Natural killer cell (primary cell): Measurements from ENCODE around the gene GPX2. TPM values are rescaled to one million over a fixed set of nuclear protein-coding genes. Genes with fewer than 3 reads are reported as not detected.

ENCODE experiments used
- ATAC-seq, 3 donors: fragments of 150-1000 bp in 2 of 3; fragments of 200-7000 bp in 1 of 3; cut with Tn5 transposase; 1 replicate in 1 of 3; 2 replicates in 2 of 3; pipeline ENCODE4 v1.10.0; 2021; ENCODE audit warnings: mild to moderate bottlenecking in 2 of 3, moderate library complexity in 2 of 3
- DNase-seq, 2 donors: peaks; one replicate each; pipeline versions ENCODE4 v3.0.0 to v3.0.0-alpha.2; 2013 to 2021; ENCODE audit warnings: mixed read lengths in 1 of 2
- H3K27ac ChIP-seq: one replicate; pipeline ENCODE4 v1.5.1; 2013; ENCODE audit warnings: mild to moderate bottlenecking, low read length
- H3K27me3 ChIP-seq: one replicate; pipeline ENCODE4 v1.6.1; 2013; ENCODE audit warnings: low read length; ENCODE audit not compliant: control insufficient read depth, insufficient read depth
- H3K36me3 ChIP-seq: one replicate; pipeline ENCODE4 v1.6.1; 2013; ENCODE audit warnings: low read length; ENCODE audit not compliant: control insufficient read depth, insufficient read depth
- H3K4me1 ChIP-seq: one replicate; pipeline ENCODE4 v1.6.1; 2013; ENCODE audit warnings: low read length; ENCODE audit not compliant: control insufficient read depth, insufficient read depth
- H3K4me3 ChIP-seq: one replicate; pipeline ENCODE4 v1.5.1; 2013; ENCODE audit warnings: low read length
- H3K9me3 ChIP-seq: one replicate; pipeline ENCODE4 v1.6.1; 2013; ENCODE audit warnings: low read length; ENCODE audit not compliant: control insufficient read depth, insufficient read depth
- H3K27ac Mint-ChIP-seq, 2 donors: one replicate each; pipeline ENCODE4 v1.8.0; 2022; ENCODE audit warnings: mild to moderate bottlenecking in 2 of 2, mixed read lengths in 2 of 2, moderate library complexity in 1 of 2
- H3K27me3 Mint-ChIP-seq, 2 donors: one replicate each; pipeline ENCODE4 v1.8.0; 2022; ENCODE audit warnings: low read depth in 2 of 2, mixed read lengths in 2 of 2
- H3K36me3 Mint-ChIP-seq: one replicate; pipeline ENCODE4 v1.8.0; 2022; ENCODE audit warnings: mixed read lengths
- H3K4me1 Mint-ChIP-seq, 2 donors: one replicate each; pipeline ENCODE4 v1.8.0; 2022; ENCODE audit warnings: mixed read lengths in 2 of 2
- H3K4me3 Mint-ChIP-seq: one replicate; pipeline ENCODE4 v1.8.0; 2022; ENCODE audit warnings: mild to moderate bottlenecking, moderate library complexity, mixed read lengths
- H3K9me3 Mint-ChIP-seq, 2 donors: one replicate each; pipeline ENCODE4 v1.8.0; 2022; ENCODE audit warnings: mixed read lengths in 2 of 2
- CTCF ChIP-seq: fragments of 200-600 bp; IDR thresholded peaks from one replicate; pipeline ENCODE4 v1.8.0; 2022; ENCODE audit warnings: antibody characterized with exemption
- WGBS: methylation state at CpG from one replicate; pipeline ENCODE4 v1.1.7; 2013; ENCODE audit warnings: missing lambda C conversion rate; ENCODE audit not compliant: insufficient coverage; 5-methylcytosine and 5-hydroxymethylcytosine counted together
- intact Hi-C: fragments of 100-400 bp; cut with micrococcal nuclease; formaldehyde crosslinking; loops from one replicate; pipeline ENCODE4 v1.14.2; 2022
- total RNA-seq, 4 donors: library from RNA; stranded (reverse); fragments of 120-200 nt in 1 of 4; gene quantifications; one replicate each; pipeline versions ENCODE4 v1.2.3 to v1.2.4, GENCODE V29; 2013 to 2022

The GPX2 gene
- total RNA-seq, 3 donors from 2014 or later (not counting 1 experiment from before 2014, with no cell fraction given) = not detected

DNA sequence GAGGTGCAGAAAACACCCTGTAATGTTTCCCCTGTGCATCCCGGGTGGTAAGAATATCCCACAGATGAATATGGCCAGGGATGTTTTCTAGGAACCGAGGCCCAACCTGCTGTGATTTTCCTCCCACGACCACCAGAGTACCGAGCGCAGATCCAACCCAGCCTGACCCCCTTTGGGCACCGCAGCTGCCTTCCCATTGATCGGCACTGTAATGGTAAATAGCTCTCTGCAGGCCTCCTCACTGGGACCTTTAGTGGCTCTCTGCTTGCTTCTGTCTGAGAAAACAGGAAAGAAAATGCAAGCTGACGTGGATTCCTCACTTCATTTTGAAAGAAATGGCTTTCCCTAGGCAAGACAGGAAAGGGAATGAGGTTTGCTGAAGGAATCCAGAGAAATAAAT, 32.0 kb upstream of the GPX2 start:
- H3K27me3 ChIP-seq = peaks cover 3% of the 10 kb centered on the region
- no peaks in the 10 kb centered on the region for H3K36me3 Mint-ChIP-seq
- peaks cover 6 to 8% of the 10 kb centered on the region in 2 donors for H3K27me3 Mint-ChIP-seq
- ATAC-seq (no peak), DNase-seq (no peak)
- no peaks in the 10 kb centered on the region for H3K36me3 ChIP-seq
- 95% methylated on average over 8 of the region's 8 CpGs for WGBS
- no peak overlapping the region for H3K4me3 Mint-ChIP-seq
- H3K27ac Mint-ChIP-seq = no peak overlapping the region
- no peak overlapping the region for H3K4me3 ChIP-seq
- H3K27ac ChIP-seq = no peak overlapping the region
- H3K9me3 Mint-ChIP-seq = no peaks in the 10 kb centered on the region
- H3K4me1 Mint-ChIP-seq = peaks cover 0 to 16% of the 10 kb centered on the region in 2 donors
- intact Hi-C loops = no loop called here
- H3K9me3 ChIP-seq = no peaks in the 10 kb centered on the region
- peaks cover 18% of the 10 kb centered on the region for H3K4me1 ChIP-seq
- no peak for TF ChIP-seq CTCF

GRCh38 chr14:64973826-64974225, 31.3 kb upstream of the GPX2 start:
- Mint-ChIP-seq H3K27me3 (peaks cover 6 to 8% of the 10 kb centered on the region in 2 donors), H3K9me3 (no peaks in the 10 kb centered on the region), H3K4me1 (peaks cover 0 to 16% of the 10 kb centered on the region in 2 donors), H3K36me3 (no peaks in the 10 kb centered on the region), H3K4me3 (no peak overlapping the region), H3K27ac (no peak overlapping the region)
- Histone ChIP-seq H3K9me3 (no peaks in the 10 kb centered on the region), H3K4me3 (no peak overlapping the region), H3K27me3 (peaks cover 3% of the 10 kb centered on the region), H3K4me1 (peaks cover 18% of the 10 kb centered on the region), H3K27ac (no peak overlapping the region), H3K36me3 (no peaks in the 10 kb centered on the region)
- no peak for TF ChIP-seq CTCF
- DNase-seq = no peak
- WGBS = 94% methylated on average over 8 of the region's 9 CpGs
- intact Hi-C loops = no loop called here
- ATAC-seq = no peak

GRCh38 chr14:64973026-64973442, 30.5 kb upstream of the GPX2 start:
- Histone ChIP-seq H3K4me3 (no peak overlapping the region), H3K4me1 (peaks cover 18% of the 10 kb centered on the region), H3K36me3 (no peaks in the 10 kb centered on the region), H3K27me3 (peaks cover 3% of the 10 kb centered on the region), H3K27ac (no peak overlapping the region), H3K9me3 (no peaks in the 10 kb centered on the region)
- H3K27ac Mint-ChIP-seq = peak overlapping the region in 1 of 2 donors; percentile 69
- no peaks in the 10 kb centered on the region for H3K36me3 Mint-ChIP-seq
- DNase-seq = no peak
- TF ChIP-seq CTCF = no peak
- intact Hi-C loops = no loop called here
- H3K27me3 Mint-ChIP-seq = peaks cover 1 to 4% of the 10 kb centered on the region in 2 donors
- ATAC-seq = no peak
- H3K9me3 Mint-ChIP-seq = no peaks in the 10 kb centered on the region
- H3K4me3 Mint-ChIP-seq = peak overlapping the region; percentile 90
- WGBS = 92% methylated on average over 8 of the region's 8 CpGs
- H3K4me1 Mint-ChIP-seq = peaks cover 0 to 16% of the 10 kb centered on the region in 2 donors
